Common myeloid progenitor, CD34-positive (primary cell): ENCODE results near the gene DPM2.

ENCODE experiments used
- CTCF ChIA-PET: fragments of 350-600 bp; sonication (Branson Sonifier 250); formaldehyde crosslinking; loops from one replicate; lab custom pipeline; 2021; ENCODE audit warnings: antibody characterized with exemption; lab: Charles Lee
- POLR2A ChIA-PET: fragments of 350-600 bp; sonication (Branson Sonifier 250); formaldehyde crosslinking; loops from one replicate; lab custom pipeline; 2021; ENCODE audit warnings: antibody characterized with exemption; lab: Charles Lee
- DNase-seq, 3 donors: peaks; one replicate each; pipeline versions ENCODE4 v3.0.0 to v3.0.0-alpha.2; 2013
- H3K27ac ChIP-seq, 2 experiments: 1 replicate in 1 of 2; 2 replicates in 1 of 2; pipeline ENCODE4 v1.7.0; 2013; ENCODE audit warnings: inconsistent platforms in 2 of 2, low read length in 2 of 2, mild to moderate bottlenecking in 2 of 2, low read depth in 1 of 2, moderate library complexity in 1 of 2; ENCODE audit not compliant: severe bottlenecking in 2 of 2, insufficient read depth in 1 of 2, poor library complexity in 1 of 2
- H3K27me3 ChIP-seq, 5 experiments: replicated peaks in 2 of 5; 1 replicate in 3 of 5; 2 replicates in 2 of 5; pipeline versions ENCODE4 v1.6.1 to v1.7.0; 2013; ENCODE audit warnings: low read length in 4 of 5, mild to moderate bottlenecking in 2 of 5, moderate library complexity in 2 of 5, inconsistent platforms in 1 of 5; ENCODE audit not compliant: insufficient read depth in 5 of 5, control insufficient read depth in 4 of 5
- H3K36me3 ChIP-seq, 4 experiments: 1 replicate in 2 of 4; 2 replicates in 2 of 4; pipeline versions ENCODE4 v1.6.1 to v1.7.0; 2013; ENCODE audit warnings: low read length in 3 of 4, control low read depth in 1 of 4, mild to moderate bottlenecking in 1 of 4; ENCODE audit not compliant: control insufficient read depth in 4 of 4, insufficient read depth in 4 of 4
- H3K4me1 ChIP-seq, 4 experiments: 1 replicate in 3 of 4; 2 replicates in 1 of 4; pipeline versions ENCODE4 v1.6.1 to v1.7.1; 2013; ENCODE audit warnings: low read length in 3 of 4, mild to moderate bottlenecking in 3 of 4, control low read depth in 1 of 4, inconsistent platforms in 1 of 4, moderate library complexity in 1 of 4; ENCODE audit not compliant: control insufficient read depth in 4 of 4, insufficient read depth in 4 of 4; ENCODE audit errors: control extremely low read depth in 1 of 4
- H3K4me3 ChIP-seq, 7 experiments: 1 replicate in 4 of 7; 2 replicates in 3 of 7; pipeline versions ENCODE4 v1.5.1 to v1.7.0; 2013; ENCODE audit warnings: mild to moderate bottlenecking in 7 of 7, low read length in 6 of 7, moderate library complexity in 6 of 7, inconsistent platforms in 2 of 7, low read depth in 2 of 7, control low read depth in 1 of 7; ENCODE audit not compliant: insufficient read depth in 4 of 7, control insufficient read depth in 1 of 7; ENCODE audit errors: extremely low read depth in 1 of 7
- H3K9me3 ChIP-seq, 5 experiments: 1 replicate in 4 of 5; 2 replicates in 1 of 5; pipeline versions ENCODE4 v1.6.1 to v1.7.1; 2013; ENCODE audit warnings: low read length in 4 of 5, mild to moderate bottlenecking in 2 of 5, inconsistent platforms in 1 of 5, low read depth in 1 of 5, moderate library complexity in 1 of 5; ENCODE audit not compliant: control insufficient read depth in 4 of 5, insufficient read depth in 2 of 5; ENCODE audit errors: control extremely low read depth in 1 of 5
- WGBS: methylation state at CpG from one replicate; pipeline ENCODE4 v1.1.5; 2013; ENCODE audit not compliant: insufficient coverage; 5-methylcytosine and 5-hydroxymethylcytosine counted together

Gene DPM2

GRCh38 chr9:127980706-127981558 lies 43.3 kb upstream of the DPM2 start, which contains the start of gene EEIG1:
Gene EEIG1, minus strand, starts transcription at chr9:127980989. Its CDS starts 852 bp downstream, at chr9:127980137.
- CTCF ChIA-PET = interaction anchor here (0.6 to 2.3 kb wide), 7 partner anchors 10 to 54 kb away, joined by 3 to 10 read pairs (median 3); no protein-coding TSS in a partner anchor
- peak within 1 kb of the TSS; percentile 50 to 80 for H3K27ac ChIP-seq
- POLR2A ChIA-PET = interaction anchor here (1.9 kb wide), 1 partner anchor 47 kb away, joined by 6 read pairs; no protein-coding TSS in a partner anchor
- H3K27me3 ChIP-seq = no peaks in the 10 kb centered on the region
- WGBS = under 1% methylated on average over 85 of the region's 93 CpGs
- H3K36me3 ChIP-seq = no peaks in the 10 kb centered on the region
- peaks cover 0 to 50% (median 36%) of the 10 kb centered on the region in 4 experiments for H3K4me1 ChIP-seq
- DNase-seq = peak; percentile 91 to 95 (median 95)
- no peaks in the 10 kb centered on the region for H3K9me3 ChIP-seq
- peak within 1 kb of the TSS; percentile 67 to 83 (median 77) for H3K4me3 ChIP-seq

DNA sequence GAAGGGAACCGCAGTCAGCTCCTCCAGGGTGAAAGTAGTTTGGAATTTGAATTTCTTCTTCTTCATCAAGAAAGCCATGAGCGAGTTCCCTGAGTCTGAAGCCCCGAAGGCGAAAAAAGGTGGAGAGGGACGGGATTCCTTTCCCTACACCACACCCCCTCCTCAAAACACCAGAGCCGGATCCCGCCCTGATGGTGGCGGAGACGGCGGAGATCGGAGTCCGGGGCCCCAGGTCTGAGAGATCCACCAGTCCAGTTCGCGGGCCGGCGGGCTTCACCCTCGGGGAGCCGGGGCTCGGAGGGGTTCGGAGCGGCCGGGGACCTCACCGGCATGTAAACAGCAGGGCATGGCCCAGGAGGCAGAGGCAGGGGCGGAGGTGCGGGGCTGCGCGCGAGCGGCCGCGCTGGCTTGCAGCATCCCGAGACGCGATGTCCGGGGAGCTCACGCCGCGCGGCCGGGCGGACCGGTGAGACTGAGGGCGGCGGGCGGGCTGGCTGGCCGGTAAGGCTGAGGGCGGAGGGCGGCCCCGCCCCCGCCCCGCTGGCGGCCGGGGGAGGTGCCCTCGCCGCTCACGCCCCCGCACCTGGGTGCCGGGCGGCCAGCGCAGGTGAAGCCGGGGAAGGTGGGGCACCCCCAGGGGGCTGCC lies 42.5 kb upstream of the DPM2 start:
- CTCF ChIA-PET = interaction anchor here (1.4 to 2.1 kb wide), 6 partner anchors 13 to 55 kb away, joined by 3 to 11 read pairs (median 4); no protein-coding TSS in a partner anchor
- Histone ChIP-seq H3K27ac (peak overlapping the region in 1 of 2 experiments; percentile 61), H3K4me1 (peaks cover 0 to 50% (median 36%) of the 10 kb centered on the region in 4 experiments), H3K9me3 (no peaks in the 10 kb centered on the region), H3K4me3 (peak overlapping the region; percentile 67 to 83 (median 77)), H3K27me3 (no peaks in the 10 kb centered on the region), H3K36me3 (no peaks in the 10 kb centered on the region)
- WGBS = 0% methylated on average over 41 of the region's 61 CpGs
- POLR2A ChIA-PET = interaction anchor here (1.9 kb wide), 1 partner anchor 48 kb away, joined by 6 read pairs; no protein-coding TSS in a partner anchor
- DNase-seq = no peak

GRCh38 chr9:127979333-127980059 lies 41.8 kb upstream of the DPM2 start:
- H3K27ac ChIP-seq = peak overlapping the region in 1 of 2 experiments; percentile 61
- H3K36me3 ChIP-seq = no peaks in the 10 kb centered on the region
- WGBS = 23% methylated on average over 15 of the region's 24 CpGs
- H3K9me3 ChIP-seq = no peaks in the 10 kb centered on the region
- ChIA-PET POLR2A (interaction anchor here (0.6 to 1.9 kb wide), 2 partner anchors 48 to 85 kb away, joined by 3 to 6 read pairs; no protein-coding TSS in a partner anchor), CTCF (interaction anchor here (0.8 to 4.1 kb wide), 8 partner anchors 12 to 56 kb away, joined by 3 to 21 read pairs (median 4); no protein-coding TSS in a partner anchor)
- peak overlapping the region; percentile 67 to 83 (median 77) for H3K4me3 ChIP-seq
- DNase-seq = peak in 1 of 3 donors; percentile 47
- H3K4me1 ChIP-seq = peaks cover 0 to 50% (median 36%) of the 10 kb centered on the region in 4 experiments
- no peaks in the 10 kb centered on the region for H3K27me3 ChIP-seq

- H3K27ac ChIP-seq = peak overlapping the region in 1 of 2 experiments; percentile 32
- POLR2A ChIA-PET = interaction anchor here (0.6 kb wide), 1 partner anchor 85 kb away, joined by 3 read pairs; no protein-coding TSS in a partner anchor
- DNase-seq = no peak
These were observed 41.3 kb upstream of the DPM2 start for GRCh38 chr9:127979015-127979332.

GRCh38 chr9:127977884-127978647 lies 40.4 kb upstream of the DPM2 start:
- no peak for DNase-seq
- CTCF ChIA-PET = interaction anchor here (1.1 to 4.1 kb wide), 8 partner anchors 11 to 57 kb away, joined by 3 to 21 read pairs (median 6); no protein-coding TSS in a partner anchor
- peaks cover 0 to 46% (median 38%) of the 10 kb centered on the region in 4 experiments for H3K4me1 ChIP-seq

More at GRCh38 chr9:127979015-127979332, 41.3 kb upstream of the DPM2 start:
- 97% methylated on average over 5 of the region's 5 CpGs for WGBS
- H3K9me3 ChIP-seq = no peaks in the 10 kb centered on the region
- H3K36me3 ChIP-seq = no peaks in the 10 kb centered on the region
- H3K4me3 ChIP-seq = peak overlapping the region in 5 of 7 experiments; percentile 67 to 82 (median 77)
- peaks cover 0 to 50% (median 38%) of the 10 kb centered on the region in 4 experiments for H3K4me1 ChIP-seq
- no peaks in the 10 kb centered on the region for H3K27me3 ChIP-seq
- CTCF ChIA-PET = interaction anchor here (0.8 to 4.1 kb wide), 8 partner anchors 12 to 57 kb away, joined by 3 to 21 read pairs (median 4); no protein-coding TSS in a partner anchor

More at GRCh38 chr9:127977884-127978647, 40.4 kb upstream of the DPM2 start:
- H3K4me3 ChIP-seq = no peak overlapping the region
- POLR2A ChIA-PET = no interaction called here
- no peaks in the 10 kb centered on the region for H3K36me3 ChIP-seq
- H3K27me3 ChIP-seq = no peaks in the 10 kb centered on the region
- WGBS = 75% methylated on average over 5 of the region's 12 CpGs
- H3K9me3 ChIP-seq = no peaks in the 10 kb centered on the region
- no peak overlapping the region for H3K27ac ChIP-seq
